Eye (tissue), 1 donor: ENCODE data around the gene SART1.
"Not testable (repeated sequence)": the region's sequence is repeated elsewhere in the genome, so short reads cannot be mapped to it uniquely, and the experiment has no call there.

ENCODE experiments used
- DNase-seq: peaks from one replicate; pipeline ENCODE4 v3.0.0-alpha.2; 2015

Gene SART1

DNA sequence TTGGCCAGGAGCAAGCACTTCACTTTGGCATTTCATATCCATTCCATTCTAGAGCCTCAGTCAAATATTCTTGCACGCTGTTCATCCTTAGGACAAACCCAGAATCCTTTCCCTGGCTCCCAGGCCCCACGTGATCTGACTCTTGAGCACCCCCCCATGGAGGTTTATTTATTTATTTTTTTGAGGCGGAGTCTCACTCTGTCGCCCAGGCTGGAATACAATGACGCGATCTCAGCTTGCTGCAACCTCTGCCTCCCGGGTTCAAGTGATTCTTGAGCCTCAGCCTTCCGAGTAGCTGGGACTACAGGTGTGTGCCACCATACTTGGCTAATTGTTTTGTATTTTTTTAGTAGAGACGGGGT, 29.0 kb upstream of the SART1 start:
- DNase-seq: peak; percentile 54

DNA sequence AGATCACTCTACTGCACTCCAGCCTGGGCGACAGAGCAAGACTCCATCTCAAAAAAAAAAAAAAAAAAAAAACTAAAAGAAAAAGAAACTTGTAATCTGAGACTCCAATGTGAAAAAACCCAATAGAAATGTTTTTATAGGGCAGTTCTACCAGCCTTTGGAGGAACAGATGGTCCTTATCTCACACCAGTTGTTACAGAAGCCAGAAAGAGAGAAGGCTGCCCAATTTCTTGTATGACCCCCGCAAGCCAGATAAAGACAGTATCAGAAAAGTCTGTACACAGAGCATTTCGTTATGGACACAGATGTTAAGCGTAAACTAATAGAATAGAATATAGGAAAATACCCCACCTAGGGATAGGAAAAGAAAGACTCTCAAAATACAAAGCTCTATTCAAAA, 27.5 kb upstream of the SART1 start:
- no peak for DNase-seq

DNA sequence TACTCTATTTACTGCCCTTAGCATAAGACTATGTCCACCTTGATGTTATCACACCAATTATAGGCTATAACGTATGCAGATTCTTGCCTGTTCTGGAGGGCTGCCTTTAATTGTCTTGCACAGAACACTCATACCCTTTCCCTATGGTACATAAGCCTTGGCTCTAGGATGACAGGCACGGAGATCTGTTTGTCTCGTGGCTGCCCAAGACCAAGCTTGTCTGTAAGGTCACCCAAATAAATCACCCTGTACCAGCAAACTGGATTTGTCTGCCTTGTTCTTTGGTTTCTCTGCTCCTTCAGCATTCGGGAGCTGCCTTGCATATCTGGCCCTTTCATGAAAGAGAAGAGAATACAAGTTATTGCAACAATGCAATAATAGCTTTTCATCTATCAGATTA, 23.8 kb upstream of the SART1 start:
- DNase-seq: no peak

- DNase-seq: no peak
Observed at GRCh38 chr11:65941720-65942310, 19.7 kb upstream of the SART1 start.

- DNase-seq: no peak
Observed at GRCh38 chr11:65942531-65942930, 19.0 kb upstream of the SART1 start.

DNA sequence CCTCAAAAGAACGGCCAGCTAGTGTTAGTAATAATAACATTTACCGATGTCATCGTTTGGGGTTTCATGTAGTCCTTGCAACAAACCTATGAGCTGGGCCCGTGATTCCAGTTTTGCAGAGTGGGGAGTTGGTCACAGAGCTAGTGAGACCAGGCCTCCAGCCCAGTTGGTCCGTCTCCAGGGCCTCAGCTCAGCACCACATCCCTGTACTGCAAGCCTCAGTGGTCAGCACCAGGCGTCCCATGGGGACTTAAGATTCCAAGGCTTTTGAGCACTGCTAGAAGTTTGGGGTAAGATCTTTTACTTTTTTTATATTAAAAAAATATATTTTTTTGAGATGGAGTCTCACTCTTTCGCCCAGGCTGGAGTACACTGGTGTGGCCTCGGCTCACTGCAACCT, 17.3 kb upstream of the SART1 start:
- no peak for DNase-seq

DNA sequence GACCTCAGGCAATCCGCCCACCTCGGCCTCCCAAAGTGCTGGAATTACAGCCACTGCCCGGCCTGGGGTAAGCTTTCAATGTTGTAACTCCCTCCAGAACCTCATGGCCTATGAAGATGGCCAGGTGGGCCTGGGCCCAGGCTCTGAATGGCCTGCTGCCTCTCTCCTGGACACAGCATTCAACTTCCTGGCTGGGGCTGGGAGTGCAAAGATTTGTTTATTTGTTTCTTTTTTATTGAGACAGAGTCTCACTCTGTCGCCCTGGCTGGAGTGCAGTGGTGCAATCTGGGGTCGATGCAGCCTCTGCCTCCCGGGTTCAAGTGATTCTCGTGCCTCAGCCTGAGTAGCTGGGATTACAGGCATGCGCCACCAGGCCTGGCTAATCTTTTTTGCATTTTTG, 16.8 kb upstream of the SART1 start:
- DNase-seq: no peak

GRCh38 chr11:65945430-65945911, 16.1 kb upstream of the SART1 start, which contains the start of gene TSGA10IP:
TSGA10IP (plus strand) TSS chr11:65945480; CDS start chr11:65945676, 196 bp downstream.
- DNase-seq: peak; percentile 50

GRCh38 chr11:65945941-65946558, 15.5 kb upstream of the SART1 start:
- no peak for DNase-seq

DNA sequence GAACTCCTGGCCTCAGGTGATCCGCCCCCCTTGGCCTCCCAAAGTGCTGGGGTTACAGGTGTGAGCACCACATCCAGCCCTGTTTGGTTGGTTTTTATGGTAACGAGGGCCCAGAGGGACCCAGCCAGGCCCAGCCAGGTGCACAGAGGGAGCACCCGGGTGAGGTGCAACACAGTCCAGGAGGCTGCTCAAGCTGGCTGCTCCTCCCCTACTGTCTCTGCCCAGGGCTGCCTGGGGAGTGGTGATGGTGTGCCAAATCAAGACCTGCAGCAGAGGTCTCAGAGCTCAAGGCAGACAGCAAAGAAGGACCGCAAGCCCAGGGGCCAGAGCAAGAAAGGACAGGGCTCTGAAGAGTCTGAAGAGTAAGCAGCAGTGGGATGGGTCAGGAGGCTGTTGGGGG, 14.9 kb upstream of the SART1 start:
- no peak for DNase-seq

DNA sequence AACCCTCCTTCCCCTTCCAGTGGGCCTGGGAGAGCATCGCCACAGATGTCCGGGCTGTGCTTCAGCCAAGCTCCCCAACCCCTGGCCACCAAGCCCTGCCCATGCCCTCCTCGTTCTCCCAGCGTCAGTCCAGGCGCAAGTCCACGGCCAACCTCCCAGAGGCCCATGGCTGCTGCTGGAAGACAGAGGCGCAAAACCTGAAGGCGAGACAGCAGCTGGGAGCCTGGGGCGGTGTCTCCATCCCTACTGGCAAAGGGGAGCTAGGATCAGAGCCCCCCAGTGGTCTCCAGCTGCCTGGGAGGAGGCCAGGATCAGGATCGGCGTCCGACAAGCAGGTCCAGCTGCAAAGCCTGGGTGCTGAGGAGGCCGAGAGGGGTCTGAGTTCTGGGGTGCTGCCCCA, 14.4 kb upstream of the SART1 start:
- DNase-seq: no peak

DNA sequence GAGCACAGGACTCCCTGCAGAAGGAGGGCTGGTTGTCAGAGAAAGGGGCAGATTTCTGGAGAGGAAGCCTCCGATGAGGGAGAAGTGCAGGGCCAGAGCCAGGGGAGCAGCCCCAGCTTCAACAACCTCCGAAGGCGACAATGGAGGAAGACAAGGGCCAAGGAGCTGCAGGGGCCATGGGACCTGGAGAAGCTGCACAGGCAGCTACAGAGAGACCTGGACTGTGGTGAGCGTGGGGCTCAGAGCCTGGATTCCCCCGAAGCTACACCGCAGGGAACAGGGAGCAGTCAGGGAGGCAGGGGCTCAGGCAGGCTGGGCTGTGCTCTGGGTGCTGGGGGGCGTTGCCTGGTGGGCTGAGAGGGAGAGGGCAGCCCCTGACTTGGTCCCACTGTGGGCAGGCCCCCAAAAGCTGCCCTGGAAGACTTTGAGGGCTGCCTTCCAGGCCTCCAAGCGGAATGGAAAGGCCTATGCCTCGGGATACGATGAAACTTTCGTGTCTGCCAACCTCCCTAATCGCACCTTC, 13.9 kb upstream of the SART1 start:
- DNase-seq: no peak

- DNase-seq: not testable (repeated sequence)
Observed at GRCh38 chr11:65950711-65951110, 10.8 kb upstream of the SART1 start.

- not testable (repeated sequence) for DNase-seq
Observed at GRCh38 chr11:65951641-65952040, 9.9 kb upstream of the SART1 start.

DNA sequence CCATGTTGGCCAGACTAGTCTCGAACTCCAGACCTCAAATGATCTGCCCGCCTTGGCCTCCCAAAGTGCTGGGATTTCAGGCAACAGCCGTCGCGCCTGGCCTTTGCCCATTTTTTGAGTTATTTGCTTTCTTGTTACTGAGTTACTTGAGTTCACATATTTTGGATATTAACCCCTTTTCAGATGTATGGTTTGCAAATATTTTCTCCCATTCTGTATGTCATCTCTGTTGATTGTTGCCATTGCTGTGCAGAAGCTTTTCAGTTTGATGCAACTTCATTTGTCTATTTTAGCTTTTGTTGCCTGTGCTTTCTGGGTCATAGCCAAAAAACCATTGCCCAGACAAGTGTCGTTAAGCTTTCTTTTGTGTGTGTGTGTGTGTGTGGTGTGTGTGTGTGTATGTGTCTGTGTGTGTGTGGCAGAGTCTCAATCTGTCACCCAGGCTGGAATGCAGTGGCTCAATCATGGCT, 9.4 kb upstream of the SART1 start:
- no peak for DNase-seq

- no peak for DNase-seq
Observed at GRCh38 chr11:65953471-65953870, 8.1 kb upstream of the SART1 start.

GRCh38 chr11:65954771-65955170, 6.8 kb upstream of the SART1 start:
- DNase-seq: no peak

DNA sequence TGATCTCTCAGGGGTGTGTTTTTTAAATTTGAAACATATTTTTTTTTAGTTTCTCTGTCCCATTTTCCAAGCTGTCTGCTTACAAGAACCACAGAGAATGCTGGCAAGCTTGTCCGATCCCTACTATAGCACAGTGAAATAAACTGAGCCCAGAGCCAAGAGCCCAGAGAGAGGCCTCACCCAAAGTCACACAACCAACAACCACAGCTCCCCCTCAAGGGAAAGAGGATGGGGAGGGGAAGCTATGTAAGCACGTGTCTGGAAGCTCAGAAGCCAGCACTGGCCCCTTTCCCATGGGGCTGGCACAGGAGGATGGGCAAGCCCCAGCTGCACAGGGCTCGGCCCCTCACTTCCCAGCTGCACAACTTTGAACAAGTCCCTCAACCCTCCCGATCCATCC, 3.2 kb upstream of the SART1 start:
- DNase-seq: no peak

DNA sequence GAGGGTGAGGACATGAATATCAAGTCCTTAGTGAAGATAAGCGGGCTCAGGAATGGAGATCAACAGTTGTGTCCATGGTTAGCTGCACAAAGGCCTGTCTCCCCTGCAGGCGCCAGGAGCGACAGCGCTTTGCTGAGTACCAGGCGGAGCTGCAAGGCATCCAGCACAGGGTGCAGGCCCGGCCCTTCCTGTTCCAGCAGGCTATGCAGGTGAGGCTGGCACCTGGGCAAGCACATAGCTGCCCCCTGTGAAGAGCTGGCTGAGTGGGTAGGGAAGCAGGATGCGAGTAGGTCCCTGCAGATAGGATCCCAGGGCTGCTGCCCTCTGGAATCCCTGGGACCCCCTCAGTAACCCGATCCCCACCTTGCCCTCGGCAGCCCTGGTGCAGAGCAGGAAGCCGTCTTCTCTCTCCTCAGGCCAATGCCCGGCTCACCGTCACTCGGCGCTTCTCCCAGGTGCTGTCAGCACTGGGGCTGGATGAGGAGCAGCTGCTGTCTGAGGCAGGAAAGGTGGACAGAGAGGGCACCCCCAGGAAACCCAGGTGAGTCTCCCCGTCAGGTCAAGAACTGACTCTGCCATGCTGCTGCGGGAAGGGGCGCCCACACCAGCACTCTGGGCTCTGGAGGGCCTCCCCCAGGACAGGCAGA, 2.6 kb upstream of the SART1 start:
- no peak for DNase-seq

GRCh38 chr11:65960824-65961266, 689 bp upstream of the SART1 start:
- no peak for DNase-seq

- DNase-seq: no peak
Observed at GRCh38 chr11:65962141-65962564, 619 bp downstream of the SART1 start.

DNA sequence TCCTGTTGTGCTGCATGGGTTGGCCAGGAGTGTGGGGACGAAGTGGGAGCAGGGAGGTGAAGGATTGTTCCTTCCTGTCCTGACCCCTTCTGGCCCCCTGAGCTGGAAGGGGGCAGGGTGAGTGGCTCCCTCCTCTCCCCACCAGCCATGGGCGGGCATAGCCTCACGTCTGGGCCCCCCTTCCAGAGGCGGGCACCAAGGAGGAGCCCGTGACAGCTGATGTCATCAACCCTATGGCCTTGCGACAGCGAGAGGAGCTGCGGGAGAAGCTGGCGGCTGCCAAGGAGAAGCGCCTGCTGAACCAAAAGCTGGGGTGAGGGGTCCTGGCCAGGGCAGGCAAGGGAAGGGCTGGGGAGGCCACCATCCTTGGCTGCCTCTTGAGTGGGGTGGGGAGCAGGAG, 3.4 kb downstream of the SART1 start:
- no peak for DNase-seq

DNA sequence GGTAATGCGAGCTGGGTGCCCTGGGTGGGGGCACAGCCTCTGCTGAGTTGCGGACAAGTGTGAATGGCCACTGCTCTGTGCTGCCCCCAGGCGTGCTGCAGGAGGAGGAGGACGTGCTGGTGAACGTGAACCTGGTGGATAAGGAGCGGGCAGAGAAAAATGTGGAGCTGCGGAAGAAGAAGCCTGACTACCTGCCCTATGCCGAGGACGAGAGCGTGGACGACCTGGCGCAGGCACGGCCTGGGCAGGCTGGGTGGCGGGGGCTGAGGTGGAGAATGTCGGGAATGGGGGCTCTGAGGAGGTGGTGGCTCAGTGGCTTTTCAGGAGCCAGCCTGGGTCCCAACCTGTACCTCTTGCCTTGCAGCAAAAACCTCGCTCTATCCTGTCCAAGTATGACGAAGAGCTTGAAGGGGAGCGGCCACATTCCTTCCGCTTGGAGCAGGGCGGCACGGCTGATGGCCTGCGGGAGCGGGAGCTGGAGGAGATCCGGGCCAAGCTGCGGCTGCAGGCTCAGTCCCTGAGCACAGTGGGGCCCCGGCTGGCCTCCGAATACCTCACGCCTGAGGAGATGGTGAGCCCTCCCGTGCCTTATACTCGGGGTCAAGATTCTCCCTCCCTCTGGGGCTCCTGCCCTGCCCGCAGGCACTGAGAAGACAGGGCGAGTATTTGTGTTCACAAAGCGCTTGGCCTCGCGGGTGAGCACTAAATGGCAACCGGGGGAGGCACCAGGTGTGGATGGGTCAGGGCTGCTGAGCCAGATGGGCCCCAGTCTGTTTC, 4.6 kb downstream of the SART1 start:
- DNase-seq: no peak
